GM19463 (cell line): ENCODE measurements around the gene AOPEP.
"Not testable (repeated sequence)": the region's sequence is repeated elsewhere in the genome, so short reads cannot be mapped to it uniquely, and the experiment has no call there.

Source experiments
- ATAC-seq: cut with Tn5 transposase; IDR thresholded peaks from one replicate; pipeline ENCODE4 v1.9.1; 2021; ENCODE audit warnings: mild to moderate bottlenecking, moderate library complexity; ENCODE audit not compliant: unreplicated experiment

The AOPEP gene

GRCh38 chr9:94812343-94812742 is 85.8 kb downstream of the AOPEP start:
- no peak for ATAC-seq

GRCh38 chr9:94813379-94813778 is 86.9 kb downstream of the AOPEP start:
- ATAC-seq: no peak

DNA sequence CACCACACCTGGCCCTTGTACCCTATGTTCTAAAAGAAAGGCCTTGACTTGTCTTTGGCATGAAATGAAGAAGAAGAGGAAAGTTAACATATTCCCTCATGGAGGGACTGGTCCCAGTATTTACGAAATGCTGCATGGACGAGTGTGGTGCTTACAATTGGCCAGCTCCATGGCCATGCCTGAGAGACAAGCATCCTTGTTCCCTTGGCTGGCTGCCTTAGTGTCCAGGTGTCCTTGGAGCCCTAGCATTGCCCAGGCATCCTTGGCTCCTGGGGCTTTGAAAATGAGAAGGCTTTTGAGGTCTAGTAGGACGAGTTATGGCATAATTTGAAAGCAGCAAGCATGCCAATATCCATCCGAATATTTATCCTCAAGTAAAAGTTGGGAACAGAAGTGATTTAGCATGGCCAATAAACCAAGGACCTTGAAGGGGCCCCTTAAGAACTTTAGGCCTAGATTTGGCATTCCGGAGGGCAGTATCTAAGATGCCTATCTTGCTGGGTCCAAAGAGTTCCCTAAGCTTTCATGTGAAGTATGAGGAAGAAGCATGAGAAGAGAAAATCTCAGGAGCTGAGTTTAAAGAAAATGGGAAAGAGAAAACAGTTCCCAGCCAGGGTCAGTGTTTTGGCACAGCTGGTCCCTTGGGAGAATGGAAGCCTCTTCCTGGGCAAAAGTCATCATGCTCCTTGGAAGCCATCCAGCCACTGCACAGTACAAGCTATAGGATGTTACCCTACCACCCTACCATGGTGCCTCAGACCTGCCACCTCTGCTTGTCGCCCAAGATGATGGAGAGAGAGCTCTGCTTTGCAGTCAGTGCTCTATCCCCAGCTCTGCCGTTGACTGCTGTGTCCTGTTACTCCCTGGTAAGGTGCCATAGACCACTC is 91.0 kb downstream of the AOPEP start:
- ATAC-seq: no peak

- ATAC-seq: no peak
These were observed 91.7 kb downstream of the AOPEP start for GRCh38 chr9:94818178-94818541.

GRCh38 chr9:94819161-94819687 is 92.7 kb downstream of the AOPEP start:
- ATAC-seq: no peak

DNA sequence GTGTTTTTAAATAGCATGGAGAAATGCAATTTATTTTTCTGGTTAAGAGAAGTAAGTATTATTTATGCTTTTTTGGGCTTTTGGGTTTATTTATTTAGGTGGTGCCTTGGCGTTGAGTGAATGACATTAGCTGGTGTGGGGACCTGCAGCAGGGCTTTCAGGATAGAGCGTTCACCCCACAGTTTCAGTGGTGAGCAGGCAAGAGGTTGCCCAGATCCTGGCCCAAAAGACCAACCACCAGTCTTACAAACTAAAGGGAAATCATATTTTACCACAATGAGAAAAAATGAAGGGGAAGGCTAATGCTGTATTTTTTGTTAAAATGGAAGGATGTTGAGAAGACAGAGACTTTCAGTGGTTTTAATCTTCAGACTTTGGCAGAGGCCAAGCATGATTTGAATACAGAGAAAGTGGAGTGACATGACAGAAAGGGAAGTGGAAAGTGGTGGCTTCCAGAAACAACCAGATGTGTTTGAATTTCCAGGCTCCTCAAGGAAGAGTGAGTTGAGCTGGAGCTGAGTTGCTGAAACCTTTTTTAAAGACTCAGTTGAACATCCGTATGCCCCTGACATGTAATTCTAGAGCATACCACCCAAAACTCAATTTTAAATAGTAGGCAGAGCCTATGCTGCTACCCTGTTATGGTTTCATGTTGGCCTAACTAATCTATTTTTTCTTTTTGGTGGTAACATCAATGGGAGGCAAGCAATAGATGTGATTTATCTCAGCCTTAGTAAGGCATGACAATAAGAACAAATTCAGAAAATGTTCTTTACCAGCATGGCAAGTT is 94.8 kb downstream of the AOPEP start:
- peak; percentile 85 for ATAC-seq

- ATAC-seq: no peak
These were observed 95.8 kb downstream of the AOPEP start for GRCh38 chr9:94822273-94822672.

GRCh38 chr9:94823710-94824109 is 97.2 kb downstream of the AOPEP start:
- no peak for ATAC-seq

DNA sequence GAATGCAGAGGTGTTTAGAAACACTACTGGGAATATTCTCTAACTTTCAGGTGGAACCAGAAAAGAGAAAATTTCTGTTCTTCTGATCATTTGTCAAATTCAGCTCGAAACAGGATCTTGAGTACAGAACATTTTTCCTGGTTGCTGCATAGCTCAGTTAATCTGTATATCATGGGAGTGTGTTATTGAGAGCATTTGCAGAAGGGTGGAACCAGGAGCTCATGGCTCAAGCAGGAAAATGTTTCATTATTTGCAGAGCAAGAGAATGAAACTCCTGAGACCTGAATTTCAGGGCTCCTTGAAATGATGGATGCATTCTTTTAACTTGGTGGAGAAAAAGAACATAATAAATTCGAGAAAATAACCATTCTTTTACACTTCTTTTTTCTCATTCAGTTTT is 97.9 kb downstream of the AOPEP start:
- no peak for ATAC-seq

DNA sequence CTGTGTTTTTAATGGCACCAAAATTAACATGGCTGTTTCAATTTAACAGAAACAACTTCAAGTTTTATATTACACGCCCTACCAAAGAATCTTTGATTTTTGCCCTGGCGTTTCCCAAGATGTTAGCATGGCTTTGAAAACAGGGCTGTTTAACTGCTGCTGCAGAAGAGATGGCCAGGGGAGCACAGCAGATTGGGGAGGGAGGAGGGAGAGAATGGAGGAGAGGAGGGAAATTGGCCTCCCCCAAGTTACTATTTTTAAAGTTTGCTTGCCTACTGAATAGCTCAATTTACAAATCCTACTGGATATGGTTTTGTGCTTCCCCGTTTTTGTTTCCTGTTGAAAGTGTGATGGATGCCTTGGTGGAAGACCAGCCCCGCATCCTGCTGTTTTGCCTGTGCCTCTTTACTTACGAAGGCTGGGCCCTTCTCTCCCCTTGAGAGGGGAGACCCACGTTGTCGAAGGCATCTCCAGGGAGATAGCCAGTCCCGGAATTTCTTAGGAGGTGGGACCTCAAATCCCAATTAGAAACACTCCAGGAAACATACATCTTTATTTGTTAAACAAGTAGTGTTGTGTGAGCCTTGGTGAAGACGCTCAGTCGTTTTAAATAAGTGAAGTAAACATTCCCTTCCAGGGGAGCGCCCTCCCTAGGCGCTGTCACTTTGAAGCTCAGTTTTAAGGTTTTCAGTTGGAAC is 98.6 kb downstream of the AOPEP start:
- ATAC-seq: no peak

DNA sequence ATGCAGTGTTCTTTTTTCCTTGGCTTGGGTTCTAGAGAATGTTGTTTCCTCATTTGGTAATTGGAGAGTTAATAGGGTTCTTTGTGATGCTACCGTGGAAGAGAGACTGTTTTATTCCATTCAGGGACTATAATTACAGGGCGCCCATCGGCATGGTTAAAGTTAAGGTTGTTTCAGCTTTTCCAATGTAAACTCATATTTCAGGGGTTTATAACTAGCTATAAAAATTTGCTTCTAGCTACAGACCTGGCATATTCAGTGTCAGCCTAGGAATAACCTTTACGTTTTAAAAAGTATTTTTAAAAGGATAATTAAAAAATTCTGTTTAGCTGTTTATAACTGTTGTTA is 99.1 kb downstream of the AOPEP start:
- ATAC-seq: no peak

DNA sequence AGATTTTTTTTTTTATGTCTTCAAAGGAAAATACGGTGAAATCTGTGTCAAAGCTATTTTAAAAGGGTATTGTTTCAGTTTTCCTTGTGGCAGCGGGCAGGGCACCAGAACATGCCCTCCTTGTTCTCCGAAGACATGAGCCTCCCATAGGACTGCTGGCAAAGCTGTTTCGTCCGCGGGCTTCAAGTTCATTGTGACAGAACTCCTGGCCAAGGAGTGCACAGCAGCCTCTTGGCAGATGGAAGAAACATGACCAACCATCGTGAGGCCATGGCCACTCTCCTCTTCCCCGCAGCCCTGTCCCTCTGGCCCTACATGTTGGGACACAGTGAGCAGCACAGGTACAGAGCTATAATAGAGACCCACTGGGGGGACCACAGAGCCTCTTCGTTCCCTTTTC is 99.5 kb downstream of the AOPEP start:
- ATAC-seq: no peak

DNA sequence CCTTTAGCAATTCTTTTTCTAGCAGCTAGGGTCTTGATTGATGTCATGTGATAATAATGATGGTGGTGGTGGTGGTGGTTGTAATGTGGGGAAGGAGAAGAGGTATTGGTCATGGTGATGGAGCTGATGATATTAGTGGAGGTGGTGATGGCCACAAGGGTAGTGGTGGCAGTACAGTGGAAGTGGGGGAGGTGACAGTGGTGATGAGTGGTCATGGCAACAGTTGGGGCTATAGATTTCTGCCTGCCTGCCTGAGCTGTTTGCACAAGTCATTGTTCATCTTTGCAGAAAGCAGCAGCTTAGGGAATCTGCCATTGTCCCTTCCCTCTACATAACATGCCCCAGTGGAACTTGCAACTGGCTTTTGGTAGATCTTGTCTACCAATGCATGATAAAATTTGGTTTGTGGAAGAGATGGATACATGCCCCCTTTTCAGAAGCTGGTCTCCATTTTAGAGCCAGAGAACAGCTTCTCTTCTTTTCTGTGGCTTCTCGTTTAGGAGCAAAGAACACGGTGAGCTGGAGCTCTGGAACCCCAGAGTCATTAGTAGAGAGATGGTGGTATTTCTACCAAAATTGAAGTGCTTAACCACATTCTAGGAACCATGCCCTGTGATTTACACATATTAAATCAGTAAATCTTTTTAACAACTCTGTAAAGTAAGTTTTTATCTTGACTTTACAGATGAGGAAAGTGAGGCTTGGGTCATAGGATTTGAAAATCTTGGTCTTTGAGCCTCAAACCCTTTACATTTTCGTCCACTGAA is 100.3 kb downstream of the AOPEP start:
- no peak for ATAC-seq

DNA sequence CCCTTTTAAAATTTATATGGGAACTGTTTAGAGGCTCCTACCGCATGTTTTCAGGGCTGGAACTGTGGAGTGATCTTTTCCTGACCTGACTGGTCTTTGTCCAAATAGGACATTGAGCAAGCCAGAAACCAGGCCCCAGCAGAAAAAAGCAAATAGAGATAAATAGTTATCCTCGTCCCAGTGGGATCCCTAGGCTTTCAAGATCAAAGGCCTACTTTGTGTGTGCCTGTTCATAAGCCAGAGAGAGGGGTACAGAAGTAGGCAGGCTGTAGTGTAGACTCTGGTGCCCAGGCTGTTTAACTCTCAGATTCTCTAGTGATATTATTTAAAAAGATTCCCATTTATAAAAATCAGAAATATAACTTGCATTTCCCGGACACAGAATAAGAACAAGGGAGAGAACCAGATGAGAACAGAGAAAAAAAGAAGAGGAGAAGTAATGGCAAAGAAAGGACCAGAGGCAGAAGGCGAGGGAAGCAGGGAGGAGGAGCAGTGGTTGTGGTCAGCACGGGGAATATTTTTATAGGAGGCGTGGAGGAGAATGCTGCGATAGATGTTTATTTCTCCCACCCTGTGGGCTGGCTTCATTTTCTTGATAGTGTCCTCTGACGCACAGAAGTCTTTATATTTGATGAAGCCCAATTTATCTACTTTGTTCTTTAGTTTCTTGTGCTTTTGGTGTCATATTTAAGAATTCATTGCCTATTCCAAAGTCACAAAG is 101.2 kb downstream of the AOPEP start:
- ATAC-seq: no peak

- ATAC-seq: no peak
These were observed 103.0 kb downstream of the AOPEP start for GRCh38 chr9:94829380-94830070.

DNA sequence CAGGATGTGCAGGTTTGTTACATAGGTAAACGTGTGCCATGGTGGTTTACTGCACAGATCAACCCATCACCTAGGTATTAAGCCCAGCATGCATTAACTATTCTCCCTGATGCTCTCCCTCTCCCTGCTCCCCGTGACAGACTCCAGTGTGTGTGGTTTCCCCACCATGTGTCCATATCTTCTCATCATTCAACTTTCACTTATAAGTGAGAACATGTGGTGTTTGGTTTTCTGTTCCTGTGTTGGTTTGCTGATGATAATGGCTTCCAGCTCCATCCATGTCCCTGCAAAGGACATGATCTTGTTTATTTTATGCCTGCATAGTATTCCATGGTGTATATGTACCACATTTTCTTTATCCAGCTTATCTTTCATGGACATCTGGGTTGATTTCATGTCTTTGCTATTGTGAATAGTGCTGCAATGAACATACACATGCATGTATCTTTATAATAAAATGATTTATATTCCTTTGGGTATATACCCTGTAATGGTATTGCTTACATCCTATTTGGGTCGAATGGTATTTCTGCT is 103.6 kb downstream of the AOPEP start:
- ATAC-seq: not testable (repeated sequence)

DNA sequence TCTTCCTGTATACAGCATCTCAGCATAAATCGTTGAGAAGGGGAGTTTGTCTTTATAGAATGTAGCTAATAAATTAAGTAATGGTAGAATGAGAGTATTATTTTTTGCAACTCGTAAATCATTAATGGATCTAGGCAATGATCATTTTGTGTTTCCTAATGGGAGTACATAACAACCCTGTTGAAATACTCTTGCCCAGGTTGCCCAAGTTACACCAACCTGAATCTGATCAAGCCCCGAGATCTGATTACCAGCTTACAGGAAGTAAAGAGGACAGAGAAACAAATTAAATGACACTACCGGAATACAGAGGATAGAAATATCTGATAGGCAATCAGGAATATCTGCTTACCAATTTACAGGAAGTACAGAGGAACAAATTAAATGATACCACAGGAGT is 107.3 kb downstream of the AOPEP start:
- ATAC-seq: no peak

- ATAC-seq: no peak
These were observed 110.9 kb downstream of the AOPEP start for GRCh38 chr9:94837404-94837803.

DNA sequence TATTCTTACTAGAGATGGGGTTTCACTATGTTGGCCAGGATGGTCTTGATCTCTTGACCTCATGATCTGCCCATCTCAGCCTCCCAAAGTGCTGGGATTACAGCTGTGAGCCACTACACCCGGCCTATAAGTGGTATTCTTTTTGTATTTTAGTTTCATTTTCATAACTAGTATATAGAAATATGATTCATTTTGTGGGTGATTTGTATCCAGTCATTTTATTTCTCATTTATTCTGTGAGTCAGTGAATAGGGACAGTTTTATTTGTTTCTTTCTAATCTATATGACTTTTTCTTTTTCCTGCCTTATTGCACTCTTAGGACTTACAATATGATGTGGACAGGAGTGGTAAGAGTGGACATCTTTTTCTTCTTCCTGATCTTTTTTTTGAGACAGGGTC is 112.9 kb downstream of the AOPEP start:
- ATAC-seq: no peak
